ENCODE data around the gene MZB1.

DNA sequence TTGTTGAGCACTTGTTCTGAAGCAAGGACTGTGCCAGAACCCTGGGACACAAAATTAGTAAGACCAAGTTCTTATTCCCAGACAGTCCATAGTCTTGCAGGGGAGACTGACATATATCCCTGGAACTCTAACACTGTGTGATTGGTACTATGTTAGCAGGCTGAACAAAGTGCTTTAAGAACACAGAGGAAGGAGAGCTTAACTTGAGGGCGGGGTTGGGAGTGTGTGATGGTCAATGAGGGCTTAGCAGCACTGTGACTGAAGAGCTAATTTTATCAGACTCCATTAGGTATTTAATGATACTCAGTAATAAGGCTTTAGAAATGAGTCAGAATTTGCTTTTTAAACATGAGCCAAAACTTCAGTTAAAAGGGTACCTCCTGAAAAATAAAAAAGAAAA lies 29.1 kb upstream of the MZB1 start:
- no peak for TF ChIP-seq POLR2A (IDR thresholded peaks at IDR 0.05)
- TF ChIP-seq, protein P1, sequence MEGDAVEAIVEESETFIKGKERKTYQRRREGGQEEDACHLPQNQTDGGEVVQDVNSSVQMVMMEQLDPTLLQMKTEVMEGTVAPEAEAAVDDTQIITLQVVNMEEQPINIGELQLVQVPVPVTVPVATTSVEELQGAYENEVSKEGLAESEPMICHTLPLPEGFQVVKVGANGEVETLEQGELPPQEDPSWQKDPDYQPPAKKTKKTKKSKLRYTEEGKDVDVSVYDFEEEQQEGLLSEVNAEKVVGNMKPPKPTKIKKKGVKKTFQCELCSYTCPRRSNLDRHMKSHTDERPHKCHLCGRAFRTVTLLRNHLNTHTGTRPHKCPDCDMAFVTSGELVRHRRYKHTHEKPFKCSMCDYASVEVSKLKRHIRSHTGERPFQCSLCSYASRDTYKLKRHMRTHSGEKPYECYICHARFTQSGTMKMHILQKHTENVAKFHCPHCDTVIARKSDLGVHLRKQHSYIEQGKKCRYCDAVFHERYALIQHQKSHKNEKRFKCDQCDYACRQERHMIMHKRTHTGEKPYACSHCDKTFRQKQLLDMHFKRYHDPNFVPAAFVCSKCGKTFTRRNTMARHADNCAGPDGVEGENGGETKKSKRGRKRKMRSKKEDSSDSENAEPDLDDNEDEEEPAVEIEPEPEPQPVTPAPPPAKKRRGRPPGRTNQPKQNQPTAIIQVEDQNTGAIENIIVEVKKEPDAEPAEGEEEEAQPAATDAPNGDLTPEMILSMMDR (IDR thresholded peaks at IDR 0.05), result no peak

Data from vagina (tissue), 2 donors.